Measurements from ENCODE around the gene OTUD7B. TPM values are rescaled to one million over a fixed set of nuclear protein-coding genes. Genes with fewer than 3 reads are reported as not detected.

The OTUD7B gene
- total RNA-seq, 1 experiment from 2014 or later = 11.9 TPM

DNA sequence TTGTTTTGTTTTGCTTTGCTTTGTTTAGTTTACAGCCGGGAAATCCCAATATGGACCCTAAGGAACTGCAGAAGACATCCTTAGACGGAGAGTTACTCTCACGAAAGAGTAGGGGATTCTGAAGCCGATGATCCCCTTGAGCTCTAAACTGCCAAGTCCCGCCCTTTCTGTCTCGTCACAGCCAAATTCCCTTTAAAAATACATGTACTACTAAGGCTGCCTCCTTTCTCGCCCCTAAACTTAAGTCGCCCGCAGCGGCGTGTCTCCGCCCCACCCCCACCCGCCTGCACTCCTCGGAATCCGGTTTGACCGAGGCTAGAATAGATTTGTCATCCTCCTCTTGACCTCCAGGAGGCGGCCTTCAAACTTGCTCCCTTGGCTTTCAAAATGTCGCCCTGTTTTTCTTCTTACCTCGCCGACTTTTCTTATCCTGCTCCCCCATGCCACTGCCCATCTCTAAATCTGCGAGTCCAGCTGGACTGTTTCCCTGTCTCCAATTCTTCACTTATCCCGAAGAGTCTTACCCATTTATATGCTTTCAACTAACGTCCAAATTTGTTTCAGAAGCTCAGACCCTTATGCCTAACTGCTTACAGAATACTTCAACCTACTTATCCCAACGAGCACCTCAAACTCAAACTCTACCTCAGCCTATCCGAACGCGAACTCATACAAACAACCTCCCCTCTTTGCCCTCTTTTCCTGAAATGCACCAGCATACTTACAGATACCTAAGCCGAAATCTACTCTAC is 122.1 kb downstream of the OTUD7B start:
- in situ Hi-C loops (cut with HindIII; ENCODE audit: low sequenced_read_pairs) = loop anchor here (25.0 kb wide), 1 partner anchor 174 kb away; the partner anchor contains the start of gene VPS45
- peak; percentile 89 for DNase-seq (ENCODE audit: low spot score)

Other genes starting within 250 kb of the OTUD7B start
- not detected in 2 replicates for gene FCGR1A, start 228.0 kb downstream of the OTUD7B start, total RNA-seq (2014; rRNA removed; shearing (Covaris generic))
- 2.0 TPM in 1 of 2 replicates, not detected in the other for gene BOLA1, start 111.2 kb downstream of the OTUD7B start, total RNA-seq (2014; rRNA removed; shearing (Covaris generic))
- gene SV2A, start 92.9 kb downstream of the OTUD7B start, total RNA-seq (2014; rRNA removed; shearing (Covaris generic)) = 26.9 and 36.8 TPM in 2 replicates
- gene SF3B4, start 82.9 kb downstream of the OTUD7B start, total RNA-seq (2014; rRNA removed; shearing (Covaris generic)) = 20.3 and 23.3 TPM in 2 replicates
- 7.8 and 8.4 TPM in 2 replicates for gene MTMR11, start 73.8 kb downstream of the OTUD7B start, total RNA-seq (2014; rRNA removed; shearing (Covaris generic))
- 35.3 and 43.2 TPM in 2 replicates for gene VPS45, start 57.0 kb upstream of the OTUD7B start, total RNA-seq (2014; rRNA removed; shearing (Covaris generic))
- gene PLEKHO1, start 139.2 kb upstream of the OTUD7B start, total RNA-seq (2014; rRNA removed; shearing (Covaris generic)) = 42.9 and 45.6 TPM in 2 replicates
- 40.8 and 55.2 TPM in 2 replicates for gene ANP32E, start 225.4 kb upstream of the OTUD7B start, total RNA-seq (2014; rRNA removed; shearing (Covaris generic))
- 20.7 and 42.6 TPM in 2 replicates for gene CA14, start 247.0 kb upstream of the OTUD7B start, total RNA-seq (2014; rRNA removed; shearing (Covaris generic))